Fibroblast of skin of left quadriceps (primary cell): ENCODE results near the gene AGK.
A peak's percentile ranks its signal among the peaks of the same experiment; 100 is the strongest.
"Not testable (repeated sequence)": the region's sequence is repeated elsewhere in the genome, so short reads cannot be mapped to it uniquely, and the experiment has no call there.

Experiments
- DNase-seq, 2 experiments: peaks; one replicate each; pipeline ENCODE4 v3.0.0-alpha.2; 2013; ENCODE audit warnings: low read depth in 2 of 2

Gene AGK

GRCh38 chr7:141646826-141647480 lies 95.7 kb downstream of the AGK start:
- no peak for DNase-seq

DNA sequence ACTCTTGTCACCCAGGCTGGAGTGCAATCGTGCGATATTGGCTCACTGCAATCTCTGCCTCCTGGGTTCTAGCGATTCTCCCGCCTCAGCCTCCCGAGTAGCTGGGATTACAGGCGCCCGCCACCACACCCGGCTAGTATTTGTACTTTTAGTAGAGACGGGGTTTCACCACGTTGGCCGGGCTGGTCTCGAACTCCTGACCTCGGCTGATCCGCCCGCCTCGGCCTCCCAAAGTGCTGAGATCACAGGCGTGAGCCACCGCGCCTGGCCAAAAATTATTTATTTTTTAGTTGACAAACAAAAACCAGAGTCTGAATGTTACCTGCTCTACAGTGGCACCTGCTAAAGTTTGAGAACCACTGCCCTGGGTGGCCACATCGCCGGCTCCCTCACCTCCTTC lies 96.5 kb downstream of the AGK start:
- not testable (repeated sequence) for DNase-seq

GRCh38 chr7:141648276-141649114 lies 97.3 kb downstream of the AGK start:
- DNase-seq = no peak

- DNase-seq = no peak
These were observed 98.1 kb downstream of the AGK start for GRCh38 chr7:141649137-141649864.

DNA sequence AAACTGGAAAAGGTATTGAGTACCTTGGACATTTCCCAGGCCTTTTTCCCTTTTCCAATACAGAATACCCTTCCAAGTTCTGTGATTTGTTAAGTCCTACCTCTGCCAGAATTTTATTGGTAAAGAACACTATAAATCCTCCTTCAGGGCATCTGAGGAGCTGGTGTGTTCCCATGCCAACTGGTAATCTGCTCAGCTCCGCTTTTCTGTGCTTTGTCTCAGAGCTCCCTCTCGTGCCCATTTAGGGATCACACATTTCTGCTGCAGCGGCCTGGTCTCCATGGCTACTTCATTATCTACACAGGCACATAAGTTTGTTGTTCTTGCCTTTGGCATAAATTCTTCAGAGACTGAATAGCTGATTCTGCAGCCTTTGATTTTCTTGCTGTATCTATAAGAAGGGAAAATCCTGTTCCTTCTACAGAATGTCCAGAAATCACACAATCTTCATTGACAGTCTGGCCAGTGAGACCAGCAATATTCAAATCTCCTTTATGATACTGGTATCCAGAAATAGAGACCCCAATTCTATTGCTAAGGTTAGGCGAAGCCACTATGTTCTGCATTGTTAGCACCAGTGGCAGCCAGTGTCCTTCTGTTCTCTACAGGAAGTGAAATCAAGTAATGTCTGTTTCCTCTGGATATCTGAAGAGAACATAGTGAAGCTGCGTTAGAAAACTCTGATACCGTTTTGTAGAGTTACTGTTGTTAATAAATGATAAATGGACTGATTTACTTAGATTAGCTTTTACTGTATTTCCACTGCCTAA lies 98.8 kb downstream of the AGK start:
- peak; percentile 53 to 54 for DNase-seq

- DNase-seq = no peak
These were observed 100.2 kb downstream of the AGK start for GRCh38 chr7:141651417-141651816.

DNA sequence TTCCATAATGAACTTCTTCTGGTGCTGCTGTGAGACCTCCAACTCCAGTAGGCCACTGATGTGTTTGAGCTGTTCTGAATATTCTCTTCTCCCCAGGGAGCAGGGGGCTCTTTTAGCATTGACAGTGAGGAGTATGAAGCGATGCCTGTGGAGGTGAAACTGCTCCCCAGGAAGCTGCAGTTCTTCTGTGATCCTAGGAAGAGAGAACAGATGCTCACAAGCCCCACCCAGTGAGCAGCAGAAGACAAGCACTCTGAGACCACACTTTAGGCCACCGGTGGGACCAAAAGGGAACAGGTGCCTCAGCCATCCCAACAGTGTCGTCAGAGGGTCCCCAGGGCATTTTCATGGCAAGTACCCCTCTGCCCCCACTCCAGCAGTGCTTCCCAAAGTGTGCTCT lies 101.5 kb downstream of the AGK start:
- DNase-seq = no peak

- peak; percentile 34 to 37 for DNase-seq
These were observed 103.3 kb downstream of the AGK start for GRCh38 chr7:141654551-141654950.

DNA sequence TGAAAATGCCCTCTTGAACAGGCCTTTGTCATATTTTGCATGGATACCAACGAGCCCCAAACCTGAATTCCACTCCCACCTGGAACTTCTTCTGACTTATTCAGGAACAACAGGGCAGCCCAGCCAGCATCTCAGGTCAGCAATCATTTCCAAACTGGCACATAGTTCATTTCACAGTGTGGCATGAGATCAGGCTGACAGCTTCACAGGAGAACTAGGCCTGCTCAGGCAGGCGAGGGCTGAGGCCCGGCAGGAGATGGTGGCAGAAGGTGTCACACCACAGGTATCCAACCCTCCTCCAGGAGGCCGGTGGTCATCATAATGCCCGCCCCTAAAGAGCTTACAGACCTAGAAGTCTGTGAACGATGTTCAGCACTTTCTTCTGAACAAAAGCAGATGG lies 108.3 kb downstream of the AGK start:
- no peak for DNase-seq

DNA sequence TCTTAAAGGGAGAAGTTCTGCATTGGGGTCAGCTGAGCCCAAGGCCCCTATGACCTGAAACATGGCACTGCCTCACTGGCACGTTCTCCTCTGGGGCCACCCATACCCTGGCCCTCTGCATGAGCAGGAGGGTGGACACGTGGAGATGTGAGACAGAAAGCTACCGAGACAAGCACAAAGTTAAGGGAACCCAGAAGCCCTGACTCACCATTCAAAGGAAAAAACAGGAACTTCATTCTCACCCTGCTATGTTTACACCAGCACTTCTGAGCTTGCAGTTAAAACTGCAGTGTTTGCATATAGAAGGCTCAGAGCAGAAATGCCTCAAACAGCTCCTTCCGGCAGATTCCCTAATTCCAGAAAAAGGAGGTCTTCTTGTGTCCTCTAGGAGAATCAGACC lies 109.0 kb downstream of the AGK start:
- no peak for DNase-seq

DNA sequence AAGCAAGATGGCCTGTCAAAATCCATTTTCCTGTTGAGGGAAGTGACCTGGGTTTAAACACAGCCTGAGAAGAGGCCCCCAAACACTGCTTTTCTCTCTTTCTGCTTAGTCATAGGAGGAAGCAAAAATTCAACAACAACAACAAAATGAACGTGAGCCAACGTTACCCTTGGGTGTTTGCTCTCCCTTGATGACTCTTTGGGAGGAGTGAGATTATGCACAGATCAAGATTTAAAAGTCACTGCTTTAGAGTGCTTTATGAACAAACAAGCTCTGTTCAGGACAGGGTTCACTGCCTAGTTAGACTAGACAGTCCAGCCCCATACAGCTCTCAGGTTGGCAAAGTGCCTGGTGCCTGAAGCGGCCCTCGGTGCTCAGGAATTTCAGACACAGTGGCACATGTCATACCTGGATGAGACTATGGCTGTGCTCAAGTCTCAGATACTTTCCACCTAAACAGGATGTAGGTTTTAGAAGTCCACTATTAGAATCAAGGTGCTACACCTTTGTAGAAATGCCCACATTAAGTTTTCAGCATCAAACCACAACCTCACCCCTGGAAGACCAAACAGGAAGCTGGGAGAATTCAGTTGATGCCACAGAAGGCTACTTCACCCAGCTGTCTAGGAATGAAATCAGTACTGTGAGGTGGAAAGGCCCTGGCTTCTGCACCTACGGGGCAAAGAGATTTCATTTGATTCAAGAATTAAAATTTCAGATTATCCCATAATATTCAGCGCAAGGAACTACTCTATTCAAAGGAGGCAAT lies 112.1 kb downstream of the AGK start:
- no peak for DNase-seq

DNA sequence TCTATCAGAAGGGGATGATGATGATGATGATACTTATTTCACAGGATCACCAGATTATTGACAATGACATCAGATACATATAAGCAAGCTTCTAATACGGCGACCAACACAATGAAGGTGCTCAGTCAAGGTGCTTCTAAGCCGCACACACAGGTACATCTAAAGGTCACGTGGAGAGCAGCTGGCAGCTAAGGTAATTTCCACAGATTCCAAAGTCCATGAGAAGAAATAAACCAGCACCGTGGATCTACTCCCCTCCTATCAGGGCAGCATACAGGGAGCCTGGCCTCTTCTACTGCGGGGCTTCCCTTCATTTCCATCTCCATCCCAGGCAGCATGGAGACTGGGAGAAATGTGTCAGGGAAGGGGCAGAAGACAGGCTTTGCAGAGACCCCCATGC lies 113.2 kb downstream of the AGK start:
- no peak for DNase-seq

DNA sequence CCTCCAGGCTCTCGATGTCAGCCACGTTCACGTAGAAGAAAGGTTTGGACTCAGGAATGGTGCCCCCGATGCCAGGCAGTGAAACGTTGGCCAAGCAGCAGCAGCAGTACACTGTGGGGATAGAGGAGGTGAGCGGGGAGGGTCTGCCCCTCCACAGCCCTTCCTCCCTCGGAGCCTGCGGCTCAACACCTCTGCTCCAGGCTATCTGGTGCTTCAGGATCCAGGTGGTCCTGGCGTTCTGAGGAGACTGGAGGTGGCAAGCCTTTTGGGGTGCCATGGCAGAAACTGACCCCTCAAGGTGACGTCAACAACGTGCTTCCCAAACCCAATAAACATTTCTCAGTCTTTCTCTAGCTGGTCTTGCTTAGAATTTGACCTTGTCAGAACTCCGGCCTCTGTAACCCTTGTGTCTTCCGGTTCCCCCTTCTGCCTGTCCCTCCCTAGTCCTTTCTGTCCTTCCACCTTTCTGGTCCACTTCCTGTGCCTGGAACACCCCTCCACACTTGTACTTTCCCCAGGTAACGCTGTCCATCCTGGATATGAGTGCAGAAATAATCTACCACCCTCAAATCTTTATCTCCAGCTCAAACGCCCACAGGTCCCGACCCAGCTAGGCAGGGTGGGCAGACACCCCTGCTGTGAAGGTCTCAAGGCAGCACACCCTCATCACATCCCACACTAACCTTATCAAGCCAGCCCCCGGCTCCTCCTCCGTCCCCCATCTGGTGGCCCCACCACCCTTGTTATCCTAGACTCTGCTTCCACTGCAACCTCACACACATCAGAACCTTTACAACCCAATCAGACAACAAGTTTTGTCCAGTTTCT lies 114.2 kb downstream of the AGK start:
- DNase-seq = no peak

DNA sequence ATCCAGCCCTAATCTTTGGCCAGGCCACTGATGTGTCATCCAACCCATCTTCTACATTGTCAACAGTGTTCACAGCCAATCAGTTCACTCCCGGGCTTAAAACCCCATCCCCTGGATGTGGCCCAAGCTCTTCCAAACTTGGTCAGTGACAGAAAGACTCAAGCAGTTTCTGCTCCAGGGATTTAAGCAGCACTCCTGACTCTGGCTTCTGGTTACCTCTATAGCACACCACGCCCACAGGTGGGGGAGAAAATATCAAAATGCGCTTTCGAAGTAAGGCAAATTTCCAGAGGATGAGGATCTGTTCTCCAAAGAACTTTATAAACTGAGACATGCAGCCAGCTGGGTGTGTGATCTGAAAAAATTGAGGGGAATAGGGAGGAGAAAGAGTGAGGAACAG lies 114.9 kb downstream of the AGK start:
- no peak for DNase-seq

GRCh38 chr7:141668853-141669252 lies 117.6 kb downstream of the AGK start:
- DNase-seq = no peak

DNA sequence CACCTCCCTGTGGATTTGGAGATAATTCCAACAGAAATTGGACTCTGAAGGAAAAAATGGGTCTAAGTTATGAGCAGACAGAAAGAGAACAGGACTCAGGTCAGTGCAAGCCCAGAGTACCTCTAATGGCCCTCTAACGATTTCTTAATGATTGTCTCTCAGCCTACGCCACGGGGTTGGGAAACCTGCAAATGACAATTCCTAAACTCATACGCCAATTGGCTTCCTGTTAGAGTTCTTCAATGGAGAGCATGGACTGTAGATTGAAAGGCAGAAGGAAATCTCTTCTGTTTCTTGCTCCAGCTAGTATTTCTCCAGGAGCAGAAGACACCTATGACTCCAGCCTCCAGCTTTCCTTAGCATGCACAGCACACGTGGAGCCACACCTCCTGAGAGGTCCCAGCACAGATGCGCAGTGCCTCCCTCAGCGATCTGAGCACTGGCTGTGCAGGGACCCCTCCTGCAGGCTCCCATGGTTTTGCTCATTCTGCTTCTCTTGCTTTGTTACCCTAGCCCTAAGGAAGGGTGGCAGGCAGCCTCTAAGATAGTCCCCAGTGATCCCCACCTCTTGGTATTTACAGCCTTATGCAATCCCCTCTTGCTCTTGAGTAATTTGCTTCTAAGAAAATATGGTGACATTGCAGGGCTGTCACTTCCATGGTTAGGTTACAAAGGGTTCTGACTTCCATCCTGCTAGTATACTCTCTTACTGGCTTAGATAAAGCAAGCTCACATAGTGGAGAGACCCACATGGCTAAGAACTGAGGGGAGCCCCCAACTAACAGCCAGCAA lies 120.7 kb downstream of the AGK start:
- DNase-seq = no peak

GRCh38 chr7:141673346-141673745 lies 122.1 kb downstream of the AGK start:
- no peak for DNase-seq

GRCh38 chr7:141674171-141674671 lies 123.0 kb downstream of the AGK start:
- no peak for DNase-seq

DNA sequence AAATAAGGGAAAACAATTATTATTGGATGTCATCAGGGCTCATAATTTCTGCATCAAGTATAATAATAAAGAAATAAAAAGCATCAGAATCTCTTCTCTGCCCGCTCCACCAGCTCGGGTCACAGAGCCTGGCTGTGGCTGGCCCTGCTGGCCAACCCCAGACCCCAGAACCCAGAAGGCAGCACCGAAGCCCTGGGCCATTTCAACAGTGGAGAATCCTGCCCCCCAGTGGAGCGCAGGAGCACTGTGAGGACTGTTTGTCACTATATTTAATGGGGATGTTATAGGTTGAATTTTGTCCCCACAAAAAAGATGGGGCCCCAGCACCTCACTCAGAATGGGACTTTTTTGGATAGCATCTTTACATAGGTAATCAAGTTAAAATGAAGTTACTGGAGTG lies 123.5 kb downstream of the AGK start:
- DNase-seq = no peak
